Astrocyte (in vitro differentiated cells and primary cell): ENCODE measurements around the gene MTUS2.

Experiments
- EZH2 ChIP-seq: IDR thresholded peaks from 2 replicates; pipeline ENCODE4 v1.6.1; 2012; ENCODE audit warnings: mild to moderate bottlenecking, low read length, inconsistent platforms; ENCODE audit not compliant: insufficient read depth
- TF ChIP-seq, protein P1 (sequence below): IDR thresholded peaks from 2 replicates; pipeline ENCODE4 v1.5.1; 2011; ENCODE audit warnings: low read depth, mild to moderate bottlenecking, inconsistent platforms, low read length, moderate library complexity; ENCODE audit not compliant: insufficient read depth

DNA sequence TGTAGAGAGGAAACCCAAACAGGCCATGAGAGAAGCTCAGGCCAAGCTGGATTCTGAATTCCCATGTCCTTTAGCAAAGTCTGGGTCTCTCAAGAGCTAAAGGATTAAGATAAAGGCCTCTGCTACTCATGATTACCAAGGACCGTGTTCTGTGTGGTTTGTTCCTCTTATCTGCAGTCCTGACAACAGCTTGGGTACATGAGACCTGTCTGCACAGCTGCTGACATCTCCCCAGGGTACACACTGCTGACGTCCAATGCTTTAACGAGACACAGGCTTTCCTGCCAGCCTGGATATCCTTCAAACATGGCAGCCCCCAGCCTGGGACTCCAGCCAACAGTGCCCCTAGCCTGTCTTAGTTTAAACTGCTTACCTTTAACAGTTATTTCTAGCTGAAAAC is 564.3 kb downstream of the MTUS2 start:
- TF ChIP-seq, protein P1, sequence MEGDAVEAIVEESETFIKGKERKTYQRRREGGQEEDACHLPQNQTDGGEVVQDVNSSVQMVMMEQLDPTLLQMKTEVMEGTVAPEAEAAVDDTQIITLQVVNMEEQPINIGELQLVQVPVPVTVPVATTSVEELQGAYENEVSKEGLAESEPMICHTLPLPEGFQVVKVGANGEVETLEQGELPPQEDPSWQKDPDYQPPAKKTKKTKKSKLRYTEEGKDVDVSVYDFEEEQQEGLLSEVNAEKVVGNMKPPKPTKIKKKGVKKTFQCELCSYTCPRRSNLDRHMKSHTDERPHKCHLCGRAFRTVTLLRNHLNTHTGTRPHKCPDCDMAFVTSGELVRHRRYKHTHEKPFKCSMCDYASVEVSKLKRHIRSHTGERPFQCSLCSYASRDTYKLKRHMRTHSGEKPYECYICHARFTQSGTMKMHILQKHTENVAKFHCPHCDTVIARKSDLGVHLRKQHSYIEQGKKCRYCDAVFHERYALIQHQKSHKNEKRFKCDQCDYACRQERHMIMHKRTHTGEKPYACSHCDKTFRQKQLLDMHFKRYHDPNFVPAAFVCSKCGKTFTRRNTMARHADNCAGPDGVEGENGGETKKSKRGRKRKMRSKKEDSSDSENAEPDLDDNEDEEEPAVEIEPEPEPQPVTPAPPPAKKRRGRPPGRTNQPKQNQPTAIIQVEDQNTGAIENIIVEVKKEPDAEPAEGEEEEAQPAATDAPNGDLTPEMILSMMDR: no peak
- TF ChIP-seq EZH2: no peak
